WERI-Rb-1 (cell line): ENCODE measurements around the gene JAML.

Experiments used
- DNase-seq: peaks from one replicate; pipeline ENCODE4 v3.0.0-alpha.2; 2020
- H3K27ac ChIP-seq: fragments of 250-450 bp; sonication (Bioruptor Pico); 2 replicates; pipeline ENCODE4 v1.5.1; 2020; ENCODE audit warnings: mild to moderate bottlenecking, moderate library complexity
- H3K27me3 ChIP-seq: fragments of 250-450 bp; sonication (Bioruptor Pico); 2 replicates; pipeline ENCODE4 v1.5.1; 2021; ENCODE audit warnings: mild to moderate bottlenecking, low read depth, moderate library complexity; ENCODE audit not compliant: insufficient read depth, severe bottlenecking
- H3K36me3 ChIP-seq: fragments of 250-450 bp; sonication (Bioruptor Pico); 2 replicates; pipeline ENCODE4 v1.5.1; 2020; ENCODE audit warnings: mild to moderate bottlenecking, moderate library complexity
- H3K4me3 ChIP-seq: 2 replicates; pipeline ENCODE4 v1.5.1; 2011; ENCODE audit warnings: low read depth, mild to moderate bottlenecking, control low read depth, low read length
- H3K9me3 ChIP-seq: fragments of 250-450 bp; sonication (Bioruptor Pico); 2 replicates; pipeline ENCODE4 v1.5.1; 2021; ENCODE audit warnings: mild to moderate bottlenecking, moderate library complexity; ENCODE audit not compliant: severe bottlenecking
- TF ChIP-seq, protein P1 (sequence below): IDR thresholded peaks from 2 replicates; pipeline ENCODE4 v1.5.1; 2011; ENCODE audit warnings: low read depth, mild to moderate bottlenecking, control low read depth, inconsistent platforms, low read length

The JAML gene

DNA sequence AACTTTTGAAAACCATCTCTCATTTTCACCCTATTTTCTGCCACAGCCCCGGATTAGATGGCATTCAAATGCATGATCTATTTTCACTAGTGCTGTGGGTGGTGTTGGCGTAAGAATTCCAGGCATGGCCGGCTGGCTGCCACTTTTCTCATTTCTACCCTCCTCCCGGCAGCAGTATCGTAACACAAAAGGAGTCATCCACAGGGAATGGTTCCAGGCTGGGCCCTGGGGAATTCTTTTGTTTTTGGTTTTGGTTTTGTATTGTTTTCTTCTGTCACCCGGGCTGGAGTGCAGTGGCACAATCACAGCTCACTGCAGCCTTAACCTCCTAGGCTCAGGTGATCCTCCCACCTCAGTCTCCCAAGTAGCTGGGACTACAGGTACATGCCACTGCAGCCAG, 13.8 kb downstream of the JAML start:
- Histone ChIP-seq H3K27me3 (no peaks in the 10 kb centered on the region), H3K27ac (no peak overlapping the region), H3K9me3 (no peaks in the 10 kb centered on the region), H3K4me3 (no peak overlapping the region), H3K36me3 (no peaks in the 10 kb centered on the region)
- TF ChIP-seq, protein P1, sequence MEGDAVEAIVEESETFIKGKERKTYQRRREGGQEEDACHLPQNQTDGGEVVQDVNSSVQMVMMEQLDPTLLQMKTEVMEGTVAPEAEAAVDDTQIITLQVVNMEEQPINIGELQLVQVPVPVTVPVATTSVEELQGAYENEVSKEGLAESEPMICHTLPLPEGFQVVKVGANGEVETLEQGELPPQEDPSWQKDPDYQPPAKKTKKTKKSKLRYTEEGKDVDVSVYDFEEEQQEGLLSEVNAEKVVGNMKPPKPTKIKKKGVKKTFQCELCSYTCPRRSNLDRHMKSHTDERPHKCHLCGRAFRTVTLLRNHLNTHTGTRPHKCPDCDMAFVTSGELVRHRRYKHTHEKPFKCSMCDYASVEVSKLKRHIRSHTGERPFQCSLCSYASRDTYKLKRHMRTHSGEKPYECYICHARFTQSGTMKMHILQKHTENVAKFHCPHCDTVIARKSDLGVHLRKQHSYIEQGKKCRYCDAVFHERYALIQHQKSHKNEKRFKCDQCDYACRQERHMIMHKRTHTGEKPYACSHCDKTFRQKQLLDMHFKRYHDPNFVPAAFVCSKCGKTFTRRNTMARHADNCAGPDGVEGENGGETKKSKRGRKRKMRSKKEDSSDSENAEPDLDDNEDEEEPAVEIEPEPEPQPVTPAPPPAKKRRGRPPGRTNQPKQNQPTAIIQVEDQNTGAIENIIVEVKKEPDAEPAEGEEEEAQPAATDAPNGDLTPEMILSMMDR = no peak
- no peak for DNase-seq

DNA sequence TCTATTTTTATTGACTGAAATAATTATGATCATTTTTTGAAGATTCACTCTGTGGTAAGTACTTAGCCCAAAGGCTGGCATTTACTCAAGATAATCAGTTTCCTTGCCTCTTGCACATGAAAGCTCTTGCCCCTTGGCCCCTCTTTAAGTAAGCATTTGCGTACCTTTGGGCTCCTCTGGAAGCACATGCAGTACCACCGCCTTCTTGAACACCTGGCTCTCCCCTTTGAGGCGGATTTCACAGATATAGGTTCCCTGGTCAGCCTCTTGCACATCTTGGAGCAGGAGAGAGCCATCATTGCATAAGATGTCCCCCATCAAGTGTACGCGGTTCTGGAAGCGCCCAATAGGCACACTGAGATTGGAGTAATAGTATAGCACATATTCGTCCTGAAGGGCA, 14.5 kb downstream of the JAML start:
- DNase-seq = no peak
- Histone ChIP-seq H3K9me3 (no peaks in the 10 kb centered on the region), H3K27me3 (no peaks in the 10 kb centered on the region), H3K36me3 (no peaks in the 10 kb centered on the region), H3K4me3 (no peak overlapping the region), H3K27ac (no peak overlapping the region)
- TF ChIP-seq, protein P1 = no peak

DNA sequence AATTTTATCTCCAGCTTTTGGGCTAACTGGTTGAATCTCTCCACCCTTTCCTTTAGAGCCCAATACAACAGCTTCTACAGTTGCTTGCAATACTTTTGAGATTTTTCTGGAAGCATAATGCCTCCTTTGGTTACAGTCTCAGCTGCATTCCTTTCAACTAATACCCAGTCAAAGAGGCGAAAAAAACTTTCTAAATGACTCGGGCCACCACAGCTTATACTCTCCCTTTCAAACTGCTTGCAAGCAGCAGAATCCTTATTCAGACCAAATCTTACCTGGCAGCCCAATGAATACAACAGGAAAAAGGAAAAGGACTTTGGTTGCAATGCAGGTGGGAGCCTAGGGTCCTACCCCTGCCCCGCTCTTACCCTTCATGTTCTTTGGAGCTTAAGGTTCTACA, 15.8 kb downstream of the JAML start:
- no peak overlapping the region for H3K4me3 ChIP-seq
- H3K36me3 ChIP-seq = no peaks in the 10 kb centered on the region
- H3K27me3 ChIP-seq = no peaks in the 10 kb centered on the region
- TF ChIP-seq, protein P1 = no peak
- H3K27ac ChIP-seq = no peak overlapping the region
- H3K9me3 ChIP-seq = no peaks in the 10 kb centered on the region
- DNase-seq = no peak

DNA sequence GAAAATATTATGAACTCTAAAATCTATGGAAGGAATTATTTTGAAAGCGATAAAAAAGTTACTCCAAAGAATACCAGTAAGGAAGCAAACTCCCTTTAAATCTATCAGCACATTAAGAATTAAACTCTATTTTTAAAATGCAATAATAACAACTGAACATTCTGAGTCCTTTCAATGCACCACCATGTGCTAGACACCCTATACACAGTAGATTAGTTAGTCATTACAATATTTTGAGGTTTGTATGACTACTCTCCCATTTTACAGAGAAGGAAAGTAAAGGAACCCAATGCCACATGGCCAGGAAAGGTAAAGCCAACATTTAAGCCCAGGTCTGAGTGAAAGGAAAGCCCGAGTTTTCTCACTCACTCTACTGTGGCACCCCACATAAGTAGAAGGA, 17.7 kb downstream of the JAML start:
- Histone ChIP-seq H3K4me3 (no peak overlapping the region), H3K9me3 (no peaks in the 10 kb centered on the region), H3K27me3 (no peaks in the 10 kb centered on the region), H3K27ac (no peak overlapping the region), H3K36me3 (no peaks in the 10 kb centered on the region)
- TF ChIP-seq, protein P1 = no peak
- no peak for DNase-seq

DNA sequence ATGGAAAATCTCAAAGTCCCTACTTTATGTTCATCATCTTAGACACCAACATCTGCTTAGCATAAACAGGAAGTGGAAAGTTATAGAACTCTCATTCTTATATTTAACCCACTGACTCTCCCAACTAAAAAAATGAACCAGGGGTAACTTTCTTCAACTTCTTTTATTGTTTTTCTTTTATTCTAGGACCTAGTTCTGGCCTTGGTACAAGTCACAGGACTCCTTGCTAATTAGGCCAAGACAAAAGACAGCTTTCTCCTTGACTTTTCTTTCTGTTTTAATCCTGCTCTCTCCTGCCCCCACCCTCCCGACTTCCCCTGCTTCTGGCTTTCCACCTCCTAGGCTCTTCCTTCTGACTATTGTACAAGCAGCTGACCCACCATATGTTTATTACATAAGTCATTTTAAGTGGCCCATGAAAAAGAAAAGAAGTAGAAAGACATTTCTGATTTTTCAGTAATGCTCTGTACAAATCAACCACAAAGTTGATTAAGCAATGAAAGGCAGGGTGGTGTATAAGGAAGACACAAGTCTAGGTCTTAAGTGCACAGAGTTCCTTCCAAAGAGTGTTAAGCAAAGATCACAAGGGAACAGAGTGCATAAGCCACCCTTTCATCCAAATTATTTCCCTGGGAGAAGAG, 18.3 kb downstream of the JAML start:
- no peaks in the 10 kb centered on the region for H3K9me3 ChIP-seq
- H3K27ac ChIP-seq = no peak overlapping the region
- DNase-seq = no peak
- no peaks in the 10 kb centered on the region for H3K27me3 ChIP-seq
- no peak overlapping the region for H3K4me3 ChIP-seq
- TF ChIP-seq, protein P1 = no peak
- H3K36me3 ChIP-seq = no peaks in the 10 kb centered on the region
